ENCODE data around the gene CDO1.

GRCh38 chr5:115801984-115802383, 14.5 kb downstream of the CDO1 start:
- no peak for TF ChIP-seq CTCF (IDR thresholded peaks at IDR 0.05; ENCODE audit: low read length)
- no peak for TF ChIP-seq EZH2 (IDR thresholded peaks at IDR 0.05; ENCODE audit: borderline replicate concordance, low read length)
